MCF 10A (cell line): ENCODE measurements around the gene GATB. TPM values are rescaled to one million over a fixed set of nuclear protein-coding genes. Genes with fewer than 3 reads are reported as not detected.
A peak's percentile ranks its signal among the peaks of the same experiment; 100 is the strongest.

Source experiments
- BruUV-seq: library from RNA; stranded (reverse); fragments of 400-500 nt; replicated peaks from 2 replicates; lab custom pipeline; 2021; lab: Mats Ljungman, UMichigan
- CTCF ChIA-PET: fragments of 300-600 bp; sonication (Branson Sonifier 250); formaldehyde crosslinking; extraction: SDS; loops from one replicate; lab custom pipeline; 2021; ENCODE audit warnings: antibody characterized with exemption, inconsistent platforms; lab: Yijun Ruan, JAX
- POLR2A ChIA-PET: fragments of 300-600, 350-650 bp; sonication (Branson Sonifier 250); formaldehyde crosslinking; extraction: SDS; loops from one replicate; lab custom pipeline; 2020; ENCODE audit warnings: antibody characterized with exemption, inconsistent platforms; lab: Yijun Ruan, JAX
- DNase-seq: peaks from one replicate; pipeline ENCODE4 v3.0.0-alpha.2; 2018; ENCODE audit not compliant: unreplicated experiment
- H3K27ac Mint-ChIP-seq: one replicate; pipeline ENCODE4 v1.8.0; 2022; ENCODE audit warnings: mild to moderate bottlenecking, low read depth, mixed read lengths; ENCODE audit not compliant: unreplicated experiment
- H3K27me3 Mint-ChIP-seq: one replicate; pipeline ENCODE4 v1.8.0; 2022; ENCODE audit warnings: mixed read lengths; ENCODE audit not compliant: insufficient read depth, unreplicated experiment
- H3K36me3 Mint-ChIP-seq: one replicate; pipeline ENCODE4 v1.8.0; 2022; ENCODE audit warnings: mild to moderate bottlenecking, moderate library complexity, mixed read lengths; ENCODE audit not compliant: insufficient read depth, unreplicated experiment
- H3K4me1 Mint-ChIP-seq: one replicate; pipeline ENCODE4 v1.8.0; 2022; ENCODE audit warnings: mixed read lengths; ENCODE audit not compliant: insufficient read depth, unreplicated experiment
- H3K4me3 Mint-ChIP-seq: one replicate; pipeline ENCODE4 v1.8.0; 2022; ENCODE audit warnings: mild to moderate bottlenecking, moderate library complexity, mixed read lengths; ENCODE audit not compliant: unreplicated experiment
- H3K9me3 Mint-ChIP-seq: one replicate; pipeline ENCODE4 v1.8.0; 2022; ENCODE audit warnings: mixed read lengths; ENCODE audit not compliant: unreplicated experiment
- intact Hi-C: fragments of 100-400 bp; cut with micrococcal nuclease; formaldehyde crosslinking; loops from 2 replicates; pipeline ENCODE4 v1.14.1; 2022
- total RNA-seq: library from RNA; stranded (reverse); gene quantifications from 2 replicates; pipeline ENCODE4 v1.2.3, GENCODE V29; 2022
- TF ChIP-seq, protein P1 (sequence below): fragments of 200-600 bp; IDR thresholded peaks from one replicate; pipeline ENCODE4 v1.8.0; 2022; ENCODE audit warnings: antibody characterized with exemption, mild to moderate bottlenecking; ENCODE audit not compliant: unreplicated experiment

The GATB gene
- total RNA-seq, 1 experiment from 2014 or later = 17.8 TPM

DNA sequence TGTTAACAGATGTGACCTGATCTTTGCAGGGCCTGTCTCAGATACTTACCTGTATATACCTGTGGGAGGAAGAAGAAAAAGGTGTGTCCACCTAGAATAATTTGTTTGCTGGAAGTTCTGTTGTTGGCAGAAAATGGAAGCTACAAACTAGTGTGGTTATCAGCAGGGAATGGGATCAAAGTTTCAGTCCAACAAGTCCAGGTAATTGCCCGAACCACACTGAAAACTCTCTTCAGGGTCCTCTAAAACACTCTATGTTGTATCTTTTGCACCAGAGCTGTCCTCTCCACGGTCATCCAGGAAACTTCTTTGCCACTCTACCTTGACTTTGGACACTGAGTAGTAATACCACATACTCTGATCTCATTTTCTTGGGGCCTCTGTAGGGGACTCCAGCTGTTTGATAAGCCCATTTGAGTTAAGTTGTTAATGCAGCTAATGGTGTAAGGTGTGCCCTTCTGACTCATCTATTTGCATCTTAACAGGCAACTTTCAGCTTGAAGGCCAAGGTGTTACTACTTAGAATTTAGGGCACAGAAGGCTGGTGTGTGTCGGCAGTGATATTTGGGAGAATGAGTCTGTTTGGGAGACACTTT, 38.7 kb upstream of the GATB start:
- DNase-seq = no peak
- Mint-ChIP-seq H3K36me3 (no peaks in the 10 kb centered on the region), H3K27me3 (no peaks in the 10 kb centered on the region), H3K4me1 (peaks cover 11% of the 10 kb centered on the region), H3K4me3 (no peak overlapping the region), H3K27ac (no peak overlapping the region), H3K9me3 (no peaks in the 10 kb centered on the region)
- ChIA-PET CTCF (interaction anchor here (0.5 to 1.6 kb wide), 4 partner anchors 15 to 43 kb away, joined by 3 to 7 read pairs (median 4); no protein-coding TSS in a partner anchor), POLR2A (interaction anchor here (1.0 kb wide), 1 partner anchor 350 kb away, joined by 3 read pairs; no protein-coding TSS in a partner anchor)
- TF ChIP-seq, protein P1, sequence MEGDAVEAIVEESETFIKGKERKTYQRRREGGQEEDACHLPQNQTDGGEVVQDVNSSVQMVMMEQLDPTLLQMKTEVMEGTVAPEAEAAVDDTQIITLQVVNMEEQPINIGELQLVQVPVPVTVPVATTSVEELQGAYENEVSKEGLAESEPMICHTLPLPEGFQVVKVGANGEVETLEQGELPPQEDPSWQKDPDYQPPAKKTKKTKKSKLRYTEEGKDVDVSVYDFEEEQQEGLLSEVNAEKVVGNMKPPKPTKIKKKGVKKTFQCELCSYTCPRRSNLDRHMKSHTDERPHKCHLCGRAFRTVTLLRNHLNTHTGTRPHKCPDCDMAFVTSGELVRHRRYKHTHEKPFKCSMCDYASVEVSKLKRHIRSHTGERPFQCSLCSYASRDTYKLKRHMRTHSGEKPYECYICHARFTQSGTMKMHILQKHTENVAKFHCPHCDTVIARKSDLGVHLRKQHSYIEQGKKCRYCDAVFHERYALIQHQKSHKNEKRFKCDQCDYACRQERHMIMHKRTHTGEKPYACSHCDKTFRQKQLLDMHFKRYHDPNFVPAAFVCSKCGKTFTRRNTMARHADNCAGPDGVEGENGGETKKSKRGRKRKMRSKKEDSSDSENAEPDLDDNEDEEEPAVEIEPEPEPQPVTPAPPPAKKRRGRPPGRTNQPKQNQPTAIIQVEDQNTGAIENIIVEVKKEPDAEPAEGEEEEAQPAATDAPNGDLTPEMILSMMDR = no peak
- no TSS peak for BruUV-seq
- intact Hi-C loops = loop anchor here (2.0 kb wide), 1 partner anchor 549 kb away; no protein-coding TSS in a partner anchor

DNA sequence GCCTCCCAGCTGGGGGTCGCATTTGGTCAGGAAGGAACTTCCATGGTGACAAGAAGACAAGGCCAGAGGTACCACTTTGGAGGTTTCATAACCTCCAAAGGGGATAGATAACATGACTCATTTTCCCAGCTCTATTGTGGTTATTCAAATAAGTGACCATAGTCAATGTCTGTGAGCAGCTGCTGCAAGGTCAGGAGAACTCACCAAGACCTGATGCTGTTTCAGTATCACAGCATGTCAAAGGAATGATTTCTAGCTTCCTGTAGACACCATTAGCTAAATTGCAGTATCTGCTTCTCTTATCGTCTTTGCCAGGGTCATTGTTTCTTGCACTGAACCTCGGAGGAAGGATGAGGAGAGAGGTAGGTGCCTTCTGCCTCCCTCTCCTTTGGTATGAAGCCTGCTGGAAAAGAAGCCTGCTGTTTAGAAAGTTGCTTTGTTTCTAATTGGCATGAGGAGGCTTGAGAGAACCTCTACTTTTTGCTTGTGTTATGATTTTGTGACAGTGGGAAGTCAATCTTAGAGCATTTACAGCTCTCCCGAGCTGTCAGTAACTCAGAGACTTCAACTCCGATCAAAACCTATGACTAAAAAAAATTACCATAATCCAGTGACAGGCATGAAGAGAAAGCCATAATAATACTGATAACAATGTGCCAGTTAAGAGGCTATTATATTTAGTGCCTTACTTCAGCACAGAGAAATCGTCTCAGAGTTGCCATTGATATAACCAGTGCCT, 38.0 kb upstream of the GATB start:
- H3K9me3 Mint-ChIP-seq = no peaks in the 10 kb centered on the region

DNA sequence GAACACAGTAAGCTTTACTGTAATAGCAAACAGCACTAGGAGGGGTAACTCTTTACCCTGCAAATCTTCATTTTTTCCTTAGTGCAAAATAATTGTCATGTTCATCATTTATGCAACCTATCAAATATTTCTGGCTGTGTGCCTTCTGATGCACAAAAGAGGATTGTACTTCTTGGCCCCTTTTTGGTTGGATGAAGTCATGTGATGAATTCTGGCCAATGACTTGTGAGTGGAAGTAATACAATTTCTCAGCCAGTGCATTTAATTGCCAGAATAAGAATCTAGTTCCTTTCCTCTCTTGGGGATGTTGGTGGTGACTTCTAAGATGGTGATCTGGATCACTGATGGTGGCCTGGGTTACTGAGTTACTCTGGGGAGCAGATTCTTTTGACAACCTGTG, 37.0 kb upstream of the GATB start:
- H3K9me3 Mint-ChIP-seq = no peaks in the 10 kb centered on the region
- TF ChIP-seq, protein P1 = no peak
- intact Hi-C loops = no loop called here
- H3K36me3 Mint-ChIP-seq = no peaks in the 10 kb centered on the region
- H3K4me3 Mint-ChIP-seq = no peak overlapping the region
- ChIA-PET CTCF (no interaction called here), POLR2A (interaction anchor here (0.7 to 1.1 kb wide), 2 partner anchors 37 to 570 kb away, joined by 3 read pairs; partner anchors contain the start of gene GATB)
- peaks cover 11% of the 10 kb centered on the region for H3K4me1 Mint-ChIP-seq
- no peak for DNase-seq
- peak overlapping the region; percentile 28 for H3K27ac Mint-ChIP-seq
- BruUV-seq = no TSS peak
- H3K27me3 Mint-ChIP-seq = no peaks in the 10 kb centered on the region

More for the DNA sequence above, 38.0 kb upstream of the GATB start:
- POLR2A ChIA-PET = interaction anchor here (1.0 kb wide), 1 partner anchor 351 kb away, joined by 3 read pairs; no protein-coding TSS in a partner anchor
- H3K4me3 Mint-ChIP-seq = no peak overlapping the region
- TF ChIP-seq, protein P1 = no peak
- intact Hi-C loops = no loop called here
- DNase-seq = no peak
- CTCF ChIA-PET = interaction anchor here (0.5 to 1.6 kb wide), 4 partner anchors 14 to 44 kb away, joined by 3 to 4 read pairs (median 4); no protein-coding TSS in a partner anchor
- no peak overlapping the region for H3K27ac Mint-ChIP-seq
- peaks cover 11% of the 10 kb centered on the region for H3K4me1 Mint-ChIP-seq
- H3K27me3 Mint-ChIP-seq = no peaks in the 10 kb centered on the region
- H3K36me3 Mint-ChIP-seq = no peaks in the 10 kb centered on the region
- no TSS peak for BruUV-seq

DNA sequence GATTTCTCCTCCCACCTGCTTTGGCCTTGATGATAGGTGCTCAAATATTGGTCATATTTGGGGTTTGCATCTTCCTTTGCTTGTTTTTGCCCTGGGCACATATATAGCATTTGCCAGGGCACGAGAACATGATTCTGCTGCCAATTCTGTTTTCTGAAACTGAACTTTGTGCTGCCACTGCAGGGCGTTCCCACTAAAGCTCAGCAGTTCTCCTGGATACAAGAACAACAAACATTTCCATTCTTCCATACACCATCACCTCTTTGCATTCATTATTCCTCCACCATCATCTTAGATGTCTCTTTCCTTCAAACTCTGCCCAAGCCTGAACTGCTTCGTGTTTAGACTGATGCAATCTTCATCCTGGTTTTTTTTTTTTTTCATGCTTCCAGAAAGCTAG, 36.3 kb upstream of the GATB start:
- Mint-ChIP-seq H3K27me3 (no peaks in the 10 kb centered on the region), H3K27ac (peak overlapping the region; percentile 28), H3K4me1 (peaks cover 11% of the 10 kb centered on the region), H3K4me3 (no peak overlapping the region), H3K9me3 (no peaks in the 10 kb centered on the region), H3K36me3 (no peaks in the 10 kb centered on the region)
- BruUV-seq = no TSS peak
- no peak for DNase-seq
- intact Hi-C loops = no loop called here
- POLR2A ChIA-PET = interaction anchor here (0.6 to 1.1 kb wide), 2 partner anchors 37 to 572 kb away, joined by 3 read pairs; partner anchors contain the start of gene GATB
- CTCF ChIA-PET = no interaction called here
- TF ChIP-seq, protein P1 = no peak
